ENCODE data around the gene TBPL1. TPM values are rescaled to one million over a fixed set of nuclear protein-coding genes. Genes with fewer than 3 reads are reported as not detected.

Gene TBPL1
- total and polyA plus RNA-seq, 2 of the 8 experiments (the other 6 are each of a cell fraction or from before 2014, with no cell fraction given): 32.5 to 67.0 TPM

DNA sequence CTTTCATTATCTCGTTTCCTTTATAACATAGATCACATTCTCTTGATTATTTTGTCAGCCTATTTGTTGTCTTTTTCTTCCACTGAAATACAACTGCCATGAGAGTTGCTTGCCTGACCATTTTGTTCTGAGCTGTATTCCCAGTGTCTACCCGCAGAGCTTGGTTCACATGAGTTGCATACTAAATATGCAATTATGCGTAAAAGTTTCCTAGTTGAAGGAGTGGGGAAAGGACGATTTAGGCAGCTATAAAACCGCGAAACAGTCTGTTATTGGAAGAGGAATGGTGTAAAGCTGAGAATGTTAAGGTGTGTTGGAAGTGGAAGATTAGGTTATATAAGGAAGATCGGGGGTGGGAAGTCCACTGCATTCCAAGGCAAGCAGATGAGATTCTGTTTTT is 8.8 kb downstream of the TBPL1 start (continued):
- TF ChIP-seq CHD7 (IDR thresholded peaks at IDR 0.05; ENCODE audit: insufficient replicate concordance, low read length) (no peak), BCL11A (IDR thresholded peaks at IDR 0.05; ENCODE audit: low read depth in 2 of 2, low read length in 2 of 2) (no peak)
